GM18505 (cell line): ENCODE data around the gene ADGRL3.

Source experiments
- ATAC-seq: cut with Tn5 transposase; IDR thresholded peaks from one replicate; pipeline ENCODE4 v1.9.1; 2021; ENCODE audit not compliant: unreplicated experiment
- POLR2A ChIP-seq: IDR thresholded peaks from 4 replicates; pipeline ENCODE4 v1.6.1; 2011; ENCODE audit warnings: borderline replicate concordance; ENCODE audit not compliant: insufficient read depth, insufficient read length; ENCODE audit errors: extremely low read depth

Gene ADGRL3

DNA sequence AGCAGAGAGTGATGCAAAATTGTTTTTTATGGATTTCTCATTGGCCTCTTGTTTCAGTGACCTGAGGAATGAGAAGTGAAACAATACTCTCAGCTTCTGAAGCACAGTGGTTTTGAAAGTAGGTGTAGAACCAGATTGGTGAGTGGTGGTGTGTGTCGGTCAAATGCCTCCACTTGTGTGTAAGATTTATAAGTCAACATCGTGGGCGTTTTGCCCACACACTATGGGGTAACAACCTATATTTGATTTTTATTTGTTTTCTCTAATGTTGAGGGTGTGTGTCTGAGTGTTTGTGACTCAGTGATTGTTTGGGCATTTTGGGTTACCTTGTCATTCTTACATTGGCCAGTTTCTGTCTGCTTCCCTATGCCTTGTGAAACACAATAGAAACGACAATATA lies 23.3 kb downstream of the ADGRL3 start:
- no peak for ATAC-seq
- no peak for TF ChIP-seq POLR2A

DNA sequence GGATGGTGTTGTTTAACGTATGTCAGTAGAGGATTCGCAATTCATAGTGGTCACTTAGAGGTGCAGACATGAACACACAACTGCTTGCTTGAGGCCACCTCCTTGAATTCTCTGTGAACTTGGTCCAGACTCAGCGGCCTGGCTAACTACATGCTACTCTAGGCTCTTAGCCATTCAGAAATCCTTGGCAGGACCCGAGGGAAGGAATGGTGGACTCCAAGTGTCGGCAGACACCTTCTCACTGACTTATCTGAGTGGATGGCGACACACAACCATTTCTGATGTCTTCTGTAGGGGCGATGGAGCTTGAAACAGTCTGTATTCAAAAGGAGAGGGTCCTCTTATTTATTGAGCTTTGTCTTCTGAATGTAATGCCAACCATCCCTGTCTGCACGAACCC lies 24.4 kb downstream of the ADGRL3 start:
- no peak for ATAC-seq
- TF ChIP-seq POLR2A = no peak

DNA sequence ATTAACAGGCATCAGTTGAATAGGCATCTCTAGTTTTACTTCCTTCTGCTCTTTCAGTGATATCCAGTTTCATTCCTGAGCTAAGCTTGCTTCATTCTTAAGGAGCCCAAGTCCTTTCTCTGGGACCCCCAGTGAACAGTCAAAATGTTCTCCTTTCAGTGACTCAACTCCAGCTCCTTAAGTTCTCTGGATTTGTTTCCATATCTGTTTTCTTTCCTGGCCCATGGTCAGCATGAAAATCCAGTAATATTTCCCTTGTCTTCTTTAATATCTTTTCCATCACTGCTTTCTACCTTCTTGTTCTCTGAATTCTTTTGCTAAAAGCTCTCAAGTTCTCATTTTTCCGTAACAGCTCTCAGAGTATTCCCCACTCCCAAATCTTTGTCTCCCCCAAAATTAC lies 25.5 kb downstream of the ADGRL3 start:
- TF ChIP-seq POLR2A = no peak
- ATAC-seq = no peak

DNA sequence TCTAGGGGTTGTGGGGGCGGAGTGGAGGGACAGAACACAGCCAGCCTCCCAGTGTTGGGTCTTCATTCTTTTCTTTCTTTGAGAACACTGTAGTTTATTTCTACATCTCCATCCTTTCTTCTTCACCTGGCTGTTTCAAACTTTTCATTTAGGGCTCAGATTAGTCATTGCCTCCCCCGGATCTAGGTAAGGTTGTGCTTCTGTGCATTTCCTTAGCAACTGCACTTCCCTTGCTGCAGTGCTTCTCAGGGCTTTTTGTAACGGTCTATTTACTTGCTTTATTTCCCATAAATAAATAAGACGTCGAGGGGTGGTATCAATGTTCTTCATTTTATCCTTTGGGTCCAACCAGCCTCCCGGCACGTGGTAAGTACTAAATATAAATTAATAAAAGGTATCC lies 31.3 kb downstream of the ADGRL3 start:
- no peak for TF ChIP-seq POLR2A
- ATAC-seq = no peak

DNA sequence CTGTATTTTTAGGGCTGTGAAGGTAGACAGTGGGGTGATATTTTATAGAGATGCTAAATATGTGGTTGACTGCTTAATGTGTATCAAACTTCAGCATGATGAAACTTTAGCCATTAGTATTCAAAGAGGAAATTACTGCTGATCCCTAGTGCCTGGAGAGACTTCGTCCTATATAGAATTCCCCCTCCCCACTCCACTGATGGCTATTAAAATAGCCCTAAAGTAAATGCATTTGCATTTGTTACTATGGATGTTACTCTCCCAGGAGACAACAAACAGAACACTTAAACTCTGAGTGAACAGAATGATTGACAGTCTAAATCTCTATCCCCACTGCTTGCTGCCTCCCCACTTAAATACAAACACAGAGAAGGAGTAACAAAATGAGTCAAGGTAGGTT lies 39.1 kb downstream of the ADGRL3 start:
- no peak for ATAC-seq
- TF ChIP-seq POLR2A = no peak

DNA sequence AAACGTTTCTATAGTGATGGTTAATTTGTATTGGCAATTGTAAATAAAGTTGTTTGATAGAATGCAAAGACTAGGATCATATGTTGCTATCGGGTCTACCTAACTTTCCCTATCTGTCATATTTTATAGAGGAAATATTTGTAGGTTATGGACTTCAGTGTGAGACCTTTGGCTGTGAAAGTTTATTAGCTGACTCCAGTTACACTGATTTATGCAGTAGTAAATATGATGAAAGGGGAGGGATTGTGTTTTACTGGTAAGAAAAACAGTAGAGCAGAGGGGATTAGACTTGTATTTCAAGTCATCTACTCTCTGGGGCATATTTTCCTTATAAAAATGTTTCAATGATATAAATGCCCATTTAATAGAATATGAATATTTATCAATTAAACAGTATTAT lies 43.8 kb downstream of the ADGRL3 start:
- ATAC-seq = no peak
- no peak for TF ChIP-seq POLR2A

DNA sequence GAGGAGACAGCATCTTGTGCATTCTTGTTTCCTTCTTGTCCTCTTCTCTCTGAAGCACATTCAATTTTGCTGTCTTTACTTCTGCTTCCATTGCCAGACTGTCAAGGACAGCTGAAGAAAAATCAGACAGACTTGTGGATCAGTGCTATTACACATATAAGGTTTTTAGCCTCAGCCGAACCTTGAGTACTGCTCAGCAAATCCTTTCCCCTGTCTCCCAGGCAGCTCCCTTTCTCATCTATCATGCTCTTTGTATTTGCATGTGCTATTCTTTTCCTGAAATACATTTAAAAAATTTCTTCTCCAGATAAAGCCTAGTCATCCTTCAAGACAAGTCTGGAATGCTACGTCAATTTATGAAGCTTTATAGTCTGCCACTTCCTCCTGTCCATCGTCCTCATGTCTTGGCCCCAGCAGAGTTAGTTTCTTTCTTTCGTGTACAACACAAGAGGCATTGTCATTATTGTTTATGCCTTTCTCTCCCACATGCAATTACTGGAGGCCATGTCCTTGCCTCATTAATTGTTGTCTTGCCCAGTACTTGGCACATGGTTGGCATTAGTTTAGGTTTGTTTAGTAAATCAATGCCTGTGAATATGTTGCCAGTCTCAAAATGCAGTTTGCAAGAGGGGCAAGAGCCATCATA lies 45.1 kb downstream of the ADGRL3 start:
- no peak for TF ChIP-seq POLR2A
- no peak for ATAC-seq

DNA sequence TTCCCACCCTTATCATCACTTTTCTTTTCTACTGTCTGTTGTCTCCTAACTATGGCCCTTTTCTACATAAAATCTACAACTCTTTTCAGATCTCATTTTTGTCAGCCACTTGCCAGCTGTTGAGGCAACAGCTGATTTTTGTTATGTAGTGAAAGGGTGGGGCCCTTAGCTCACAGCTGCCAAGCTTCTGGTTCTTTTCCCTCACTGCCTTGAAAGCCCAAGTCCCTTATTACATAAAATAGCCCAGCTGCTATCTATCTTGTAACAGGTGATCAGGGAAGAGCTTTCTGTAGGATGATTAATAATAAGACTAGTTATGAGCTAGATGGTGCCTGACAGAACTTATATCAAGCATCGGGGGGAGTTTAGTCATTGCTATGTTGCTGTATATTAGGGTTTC lies 45.9 kb downstream of the ADGRL3 start:
- no peak for ATAC-seq
- TF ChIP-seq POLR2A = no peak

DNA sequence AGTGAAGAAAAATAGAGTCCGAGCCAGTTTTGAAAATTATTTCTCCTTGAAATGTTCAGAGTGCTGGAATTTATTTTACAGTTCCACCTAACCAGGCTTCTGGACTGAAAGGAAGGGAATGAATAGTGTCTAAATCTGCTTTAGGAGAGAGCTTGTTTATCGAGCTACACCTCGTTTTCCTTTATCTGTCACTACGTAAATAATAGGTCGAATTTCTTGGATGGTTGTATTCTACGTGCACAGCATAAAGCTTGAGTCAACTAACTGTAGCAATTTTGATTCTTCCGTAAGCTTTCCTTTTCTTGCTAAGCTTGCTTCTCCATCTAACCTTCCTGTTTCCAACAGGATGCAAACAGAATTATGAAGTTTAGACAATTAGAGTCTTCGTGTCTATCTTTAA lies 48.6 kb downstream of the ADGRL3 start:
- no peak for TF ChIP-seq POLR2A
- no peak for ATAC-seq

DNA sequence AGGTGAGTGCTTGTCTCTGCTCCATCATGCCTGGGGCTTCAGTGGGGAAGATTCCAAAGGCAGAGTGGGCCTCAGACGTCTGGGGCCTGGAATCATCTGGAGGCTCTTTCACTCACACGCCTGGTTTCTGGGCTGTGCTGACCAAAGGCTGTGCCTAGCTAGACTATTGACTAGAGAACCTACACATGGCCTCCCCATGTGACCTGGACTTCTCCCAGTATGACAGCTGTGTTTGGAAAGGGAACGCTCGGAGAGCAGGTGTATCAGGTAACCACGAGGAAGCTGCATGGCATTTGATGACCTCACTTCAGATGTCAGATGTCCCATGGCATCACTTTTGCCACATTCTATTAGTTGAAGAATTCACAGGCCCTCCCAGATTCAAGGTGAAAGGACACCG lies 51.0 kb downstream of the ADGRL3 start:
- ATAC-seq = no peak

DNA sequence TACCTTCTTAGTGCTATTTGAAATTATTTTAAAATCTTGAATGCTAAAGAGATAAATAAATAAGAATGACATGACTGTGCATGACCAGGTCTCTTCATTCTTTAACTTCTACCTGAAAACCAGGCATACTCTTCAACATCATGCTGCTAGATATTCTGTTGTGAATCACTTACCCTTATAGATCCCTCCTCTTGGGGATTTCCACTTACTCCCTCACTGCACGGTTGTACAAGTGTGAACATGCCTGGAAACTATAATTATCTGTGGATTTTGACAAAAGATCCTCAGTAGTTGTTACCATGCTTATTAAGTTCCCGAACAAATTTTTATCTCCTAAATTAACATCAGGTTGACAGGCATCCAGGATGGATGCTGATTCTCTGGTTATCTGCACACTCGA lies 54.3 kb downstream of the ADGRL3 start:
- no peak for ATAC-seq
- TF ChIP-seq POLR2A = no peak

More for the DNA sequence above, 51.0 kb downstream of the ADGRL3 start:
- TF ChIP-seq POLR2A = no peak

DNA sequence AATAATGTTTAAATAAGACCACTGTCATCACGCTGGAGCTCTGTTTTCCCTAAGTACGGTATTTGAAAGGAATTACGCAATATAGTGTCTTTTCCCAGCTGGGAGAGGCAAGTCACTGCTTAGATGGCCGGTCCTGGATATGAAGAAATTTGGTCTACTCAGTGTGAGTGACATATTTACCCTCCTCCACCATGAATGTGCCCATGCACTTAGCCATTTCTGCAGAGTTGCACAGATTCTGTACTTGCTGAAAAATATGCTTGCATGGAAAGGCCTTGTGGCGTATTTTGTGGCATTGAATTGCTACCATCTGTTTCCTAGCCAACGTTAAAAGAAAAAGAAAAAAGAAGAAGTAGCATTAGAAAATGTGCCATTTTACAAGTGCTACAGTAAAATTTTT lies 73.1 kb downstream of the ADGRL3 start:
- ATAC-seq = no peak
- TF ChIP-seq POLR2A = no peak

DNA sequence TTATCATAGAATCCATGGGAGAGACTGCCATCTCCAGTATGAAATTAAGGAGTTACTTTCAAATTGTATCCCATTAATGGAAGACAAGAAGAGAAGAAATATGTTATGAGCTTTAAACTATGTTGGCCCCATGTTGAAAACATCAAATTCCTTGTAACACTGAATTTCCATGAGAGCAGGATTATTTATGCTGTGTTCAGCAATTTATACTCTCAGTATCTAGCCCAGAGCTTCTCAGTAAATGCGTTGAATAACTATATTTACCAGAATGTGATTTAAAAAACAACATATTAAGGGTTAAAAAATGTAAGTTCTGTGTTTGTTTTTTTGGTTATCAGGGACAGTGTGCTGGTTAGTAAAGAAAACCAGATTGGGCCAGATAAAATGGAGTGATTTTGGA lies 74.2 kb downstream of the ADGRL3 start:
- TF ChIP-seq POLR2A = no peak
- no peak for ATAC-seq

DNA sequence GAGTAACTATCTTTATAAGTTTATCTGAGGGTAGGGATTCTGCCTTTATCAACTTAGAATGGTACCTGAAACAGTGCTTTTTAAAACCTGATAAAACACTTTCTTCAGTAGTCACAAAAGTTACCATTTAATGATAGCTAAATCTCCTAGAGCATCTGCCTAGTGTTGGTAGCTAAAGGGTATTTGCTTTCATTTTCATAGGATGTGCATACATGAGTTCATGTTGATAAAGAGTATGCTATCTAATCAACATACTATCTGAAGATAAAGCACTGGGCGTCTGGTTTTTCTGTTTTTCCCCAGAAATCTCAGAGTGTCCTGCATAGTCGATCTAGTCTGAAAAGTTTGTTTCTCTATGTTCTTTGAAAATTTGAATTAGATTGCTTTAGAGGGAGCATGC lies 75.1 kb downstream of the ADGRL3 start:
- ATAC-seq = no peak
- TF ChIP-seq POLR2A = no peak

DNA sequence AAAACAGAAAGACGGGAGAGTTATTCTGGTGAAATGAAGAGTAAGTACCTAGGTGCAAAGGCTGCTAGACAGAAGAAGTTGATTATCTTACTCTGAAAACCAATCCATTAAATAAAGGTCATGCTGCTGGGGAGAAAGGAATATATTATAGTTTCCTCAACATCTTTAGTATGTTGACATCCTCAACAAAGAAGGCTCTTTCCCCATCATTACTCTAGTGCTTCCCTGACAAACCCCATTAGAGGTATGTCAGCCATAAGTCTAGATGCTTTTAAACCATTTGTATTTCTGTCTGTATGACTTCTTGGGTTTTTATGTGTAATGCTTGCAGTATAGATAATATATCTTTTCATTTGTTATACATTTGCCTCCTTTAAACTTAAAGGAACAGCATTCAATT lies 75.9 kb downstream of the ADGRL3 start:
- TF ChIP-seq POLR2A = no peak
- ATAC-seq = no peak

DNA sequence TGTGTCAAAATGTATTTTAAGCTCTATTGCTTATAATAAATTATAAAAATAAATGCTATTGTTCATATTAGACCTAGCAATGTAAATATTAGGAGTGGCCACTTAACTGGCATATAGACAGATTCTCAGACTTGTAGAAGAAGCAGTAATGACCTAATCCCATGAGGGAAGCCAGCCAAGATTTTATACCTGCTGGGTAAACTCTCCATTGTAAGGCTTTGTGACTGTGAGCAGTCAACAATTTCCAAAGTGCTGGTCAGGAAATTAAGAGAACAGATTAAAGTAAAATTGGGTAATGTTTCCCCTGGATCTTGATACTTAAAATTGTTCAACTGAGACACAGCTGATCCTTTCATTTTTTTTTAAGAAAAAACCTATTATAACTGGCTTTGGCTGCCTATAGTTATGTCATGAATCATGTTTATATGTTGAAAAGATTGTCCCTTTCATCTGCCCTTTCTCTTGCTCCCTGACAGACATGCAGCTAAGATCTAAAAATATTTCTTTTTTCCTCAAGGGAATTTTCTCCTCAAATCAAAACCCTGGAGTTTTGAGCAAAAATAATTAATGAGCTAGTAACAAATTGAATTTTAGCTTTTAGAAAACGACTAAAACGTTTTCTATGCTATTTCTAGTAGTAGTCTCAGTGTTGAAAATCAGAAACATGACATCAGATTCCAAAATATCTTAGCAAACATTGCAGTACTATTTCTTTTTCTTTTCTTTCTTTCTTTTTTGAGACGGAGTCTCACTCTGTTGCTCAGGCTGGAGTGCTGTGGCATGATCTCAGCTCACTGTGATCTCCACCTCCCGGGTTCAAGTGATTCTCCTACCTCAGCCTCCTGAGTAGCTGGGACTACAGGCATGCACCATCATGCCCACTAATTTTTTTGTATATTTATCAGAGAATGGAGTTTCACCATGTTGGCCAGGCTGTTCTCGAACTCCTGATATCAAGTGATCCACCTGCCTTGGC lies 77.9 kb downstream of the ADGRL3 start:
- ATAC-seq = no peak
- TF ChIP-seq POLR2A = no peak
